ENCODE data around the gene DIAPH3.

Gene DIAPH3

GRCh38 chr13:59946944-59947343 lies 216.8 kb downstream of the DIAPH3 start:
- DNase-seq: no peak

DNA sequence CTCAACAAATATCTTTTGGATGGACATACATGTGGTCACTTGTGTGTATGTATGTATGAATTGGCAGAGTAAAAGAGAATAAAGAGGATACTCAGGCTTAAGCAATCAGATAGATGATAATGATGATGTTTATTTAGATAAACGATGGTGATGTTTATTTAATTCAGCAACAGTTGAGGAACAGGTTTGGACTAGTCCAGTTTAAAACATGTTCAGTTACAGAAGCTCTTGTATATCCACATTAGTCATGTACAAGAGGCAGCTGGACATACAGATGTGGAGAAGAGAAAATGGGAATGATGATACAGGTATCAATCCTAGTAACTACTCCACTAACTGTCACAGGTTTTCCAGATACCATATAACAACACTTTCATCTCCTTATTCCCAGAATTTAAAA lies 232.1 kb downstream of the DIAPH3 start:
- no peak for DNase-seq

- no peak for DNase-seq
These were observed 239.5 kb downstream of the DIAPH3 start for GRCh38 chr13:59924256-59924655.

GRCh38 chr13:59915252-59915651 lies 248.5 kb downstream of the DIAPH3 start:
- DNase-seq: no peak

GRCh38 chr13:59914556-59914955 lies 249.2 kb downstream of the DIAPH3 start:
- DNase-seq: no peak

DNA sequence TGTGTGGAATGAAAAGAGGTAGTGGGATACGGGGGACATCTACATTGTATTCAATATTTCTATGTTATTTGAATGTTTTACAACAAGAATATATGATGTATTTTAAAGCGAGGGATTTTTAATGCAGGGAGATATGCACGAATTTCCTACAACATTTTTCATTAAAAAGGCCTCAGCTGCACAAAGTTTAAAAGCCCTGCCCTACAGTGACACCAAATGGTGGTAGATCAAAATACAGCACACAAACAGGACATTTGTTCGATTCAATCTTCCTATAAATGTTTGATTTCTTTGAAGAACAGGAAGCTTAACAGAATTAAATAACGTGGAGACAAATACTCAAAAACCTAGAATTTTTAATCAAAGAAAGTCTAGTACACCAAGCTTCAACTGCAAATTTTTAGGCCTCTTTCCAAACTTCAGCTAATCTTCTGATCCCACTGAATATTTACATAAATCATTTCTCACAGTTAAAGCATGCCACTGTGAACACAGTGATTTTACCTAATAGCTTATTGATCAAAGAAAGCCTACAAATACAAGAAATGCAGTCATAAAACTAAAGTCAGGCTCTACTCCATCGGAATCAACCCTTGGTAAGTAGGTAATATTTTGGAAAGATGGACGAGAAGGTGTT lies 257.2 kb downstream of the DIAPH3 start:
- no peak for DNase-seq

DNA sequence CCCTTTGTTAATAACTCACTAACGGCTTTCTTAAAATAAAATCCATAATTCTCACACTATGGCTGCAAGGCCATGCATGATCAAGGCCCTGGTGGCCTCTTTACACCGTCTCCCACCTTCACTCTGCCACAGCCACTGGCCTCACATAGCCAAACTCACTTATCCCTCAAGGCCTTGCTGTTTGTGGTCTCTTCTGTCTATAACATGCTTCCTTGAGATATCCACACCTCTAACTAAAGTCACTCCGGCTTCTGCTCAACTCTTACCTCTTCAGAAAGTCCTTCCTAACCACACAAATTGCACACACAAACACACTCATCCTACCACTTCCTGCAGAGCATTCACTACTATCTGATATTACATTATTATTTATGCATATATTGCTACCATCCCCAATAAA lies 262.5 kb downstream of the DIAPH3 start:
- DNase-seq: no peak

DNA sequence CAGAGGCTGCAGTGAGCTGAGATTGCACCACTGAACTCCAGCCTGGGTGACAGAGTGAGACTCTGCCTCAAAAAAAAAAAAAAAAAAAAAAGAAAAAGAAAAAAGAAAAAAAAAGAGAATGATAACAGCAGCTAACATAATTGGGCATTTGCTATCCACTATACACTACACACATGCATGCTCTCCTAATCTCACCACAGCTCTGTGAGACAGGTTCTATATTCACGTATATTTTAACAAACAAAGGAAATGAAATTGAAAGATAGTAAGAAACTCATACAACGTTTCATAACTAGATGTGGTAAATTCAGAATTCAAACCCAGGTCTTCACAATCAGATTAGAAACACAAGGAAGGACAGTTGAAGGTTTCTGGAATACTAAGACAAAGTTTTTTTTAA lies 265.7 kb downstream of the DIAPH3 start:
- no peak for DNase-seq

GRCh38 chr13:59893266-59893665 lies 270.5 kb downstream of the DIAPH3 start:
- DNase-seq: no peak

DNA sequence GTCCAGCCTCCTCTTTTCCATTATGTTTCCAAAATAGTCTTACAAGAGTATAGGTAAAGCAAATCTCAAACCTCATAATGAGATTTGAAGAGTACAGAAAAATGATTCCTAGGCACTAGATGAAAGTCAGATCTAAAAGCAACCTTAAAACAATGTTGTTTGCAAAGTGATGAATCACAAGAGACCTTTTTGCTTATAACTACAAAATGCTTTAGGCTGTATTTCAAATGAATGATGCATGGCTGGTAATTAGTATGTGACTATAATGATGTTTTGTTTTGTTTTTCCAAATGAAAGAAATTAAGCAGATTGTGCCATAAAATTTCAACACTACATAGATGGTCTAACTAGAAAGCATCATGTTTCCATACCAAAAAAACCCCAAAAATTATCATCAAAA lies 272.7 kb downstream of the DIAPH3 start:
- DNase-seq: no peak

GRCh38 chr13:59890054-59890453 lies 273.7 kb downstream of the DIAPH3 start:
- DNase-seq: no peak

DNA sequence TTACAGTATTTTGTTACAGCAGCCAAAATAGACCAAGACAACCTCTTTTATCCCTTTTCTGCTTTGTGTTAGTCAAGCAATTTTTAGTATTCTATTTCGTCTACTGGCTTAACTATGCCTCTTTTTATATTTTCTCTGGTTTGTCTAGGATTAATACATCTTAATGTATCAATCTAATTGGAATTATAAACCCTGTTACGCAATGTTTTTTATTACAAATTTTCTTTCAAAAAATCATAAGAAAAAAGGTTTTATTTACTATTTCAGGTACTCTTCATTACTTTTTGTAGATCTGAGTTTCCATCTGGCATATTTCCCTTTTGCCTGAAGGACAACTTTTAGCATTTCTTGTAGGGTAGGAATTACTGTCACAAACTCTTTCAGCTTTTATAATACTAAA lies 275.3 kb downstream of the DIAPH3 start:
- DNase-seq: no peak

GRCh38 chr13:59885076-59885475 lies 278.7 kb downstream of the DIAPH3 start:
- DNase-seq: no peak

DNA sequence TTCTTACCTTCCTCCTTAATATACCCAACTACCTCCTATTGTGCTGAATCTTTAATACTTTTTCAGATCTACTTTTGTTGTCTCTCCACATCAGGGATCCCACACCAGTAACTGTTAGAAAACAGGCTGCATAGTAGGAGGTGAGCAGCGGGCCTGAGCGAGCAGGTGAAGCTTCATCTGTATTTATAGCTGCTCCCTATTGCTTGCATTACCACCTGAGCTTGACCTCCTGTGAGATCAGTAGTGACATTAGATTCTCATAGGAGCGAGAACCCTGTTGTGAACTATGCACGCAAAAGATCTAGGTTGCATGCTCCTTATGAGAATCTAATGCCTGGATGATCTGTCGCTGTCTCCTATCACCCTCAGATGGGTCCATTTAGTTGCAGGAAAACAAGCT lies 279.8 kb downstream of the DIAPH3 start:
- no peak for DNase-seq

GRCh38 chr13:59880468-59880867 lies 283.3 kb downstream of the DIAPH3 start:
- no peak for DNase-seq

GRCh38 chr13:59879281-59879680 lies 284.4 kb downstream of the DIAPH3 start:
- no peak for DNase-seq

DNA sequence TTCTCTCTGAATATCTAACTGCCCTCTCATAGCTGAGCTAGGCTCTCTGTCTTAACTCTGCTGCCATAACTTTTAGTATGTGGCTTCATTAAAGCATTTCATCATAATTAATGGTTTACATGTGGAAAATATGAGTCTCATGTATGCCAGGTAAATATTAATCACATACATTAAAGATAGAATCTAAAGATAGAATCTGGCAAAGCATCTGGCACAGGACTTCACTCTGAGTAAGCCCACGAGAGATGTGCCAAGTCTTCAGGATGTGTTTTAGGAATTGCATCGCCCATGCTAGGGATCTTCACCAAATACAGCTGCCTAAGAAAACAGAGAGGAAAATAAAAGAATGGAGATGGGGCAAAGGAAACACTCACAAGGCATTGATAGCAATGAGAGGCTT lies 285.8 kb downstream of the DIAPH3 start:
- DNase-seq: no peak

DNA sequence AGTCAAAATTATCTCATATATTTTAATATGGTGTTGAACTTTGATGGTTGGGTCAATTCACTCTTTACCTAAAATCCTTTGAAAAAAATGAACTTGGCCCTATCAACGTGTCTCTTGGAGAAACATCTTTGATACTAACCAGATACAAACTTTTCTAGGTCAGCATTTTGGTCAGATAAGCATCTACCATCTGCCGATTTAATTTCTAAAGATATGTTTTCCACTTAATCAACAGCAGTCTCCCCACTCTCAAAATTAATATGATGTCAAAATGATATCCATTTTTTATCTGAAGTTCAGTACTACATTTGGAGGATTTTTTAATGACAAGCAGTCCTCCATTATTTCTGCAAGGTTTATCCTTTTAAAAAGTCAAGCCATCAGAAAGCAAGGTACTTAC lies 288.8 kb downstream of the DIAPH3 start:
- DNase-seq: no peak

DNA sequence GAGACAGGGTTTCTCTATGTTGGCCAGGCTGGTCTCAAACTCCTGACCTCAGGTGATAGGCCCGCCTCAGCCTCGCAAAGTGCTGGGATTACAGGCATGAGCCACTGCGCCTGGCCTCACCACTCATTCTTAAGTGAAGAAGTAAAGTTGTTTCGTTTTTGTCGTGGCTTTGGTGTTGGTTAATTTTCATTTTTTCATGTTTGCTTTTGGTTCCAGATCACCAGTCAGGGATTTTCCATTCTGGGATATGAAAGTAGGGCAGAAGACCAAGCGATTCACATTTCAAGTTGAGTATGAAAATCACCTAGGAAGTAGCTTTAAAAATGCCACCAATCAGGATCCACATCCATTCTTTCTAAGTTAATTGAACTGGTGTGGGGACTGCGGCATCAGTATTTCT lies 289.9 kb downstream of the DIAPH3 start:
- no peak for DNase-seq

- DNase-seq: no peak
These were observed 290.4 kb downstream of the DIAPH3 start for GRCh38 chr13:59873309-59873708.

DNA sequence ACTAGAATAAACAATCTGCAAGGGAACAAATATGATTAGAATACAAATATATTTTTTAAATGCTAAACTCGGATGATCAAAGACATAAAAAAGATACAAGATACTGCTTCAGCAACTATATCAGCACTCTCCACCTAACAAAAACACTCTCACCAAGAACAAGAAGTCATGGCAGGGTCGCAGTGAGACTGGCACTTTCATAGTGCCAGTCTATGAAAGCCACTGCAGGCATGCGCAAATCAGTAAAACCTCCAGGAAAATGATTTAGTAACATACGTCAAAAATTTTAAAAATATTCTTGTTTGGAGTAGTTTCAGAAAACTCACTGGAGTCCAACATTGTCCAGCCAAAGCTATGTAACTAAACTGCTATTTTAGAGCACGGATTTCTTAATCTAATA lies 295.9 kb downstream of the DIAPH3 start:
- no peak for DNase-seq

GRCh38 chr13:59865398-59865797 lies 298.3 kb downstream of the DIAPH3 start:
- no peak for DNase-seq

GRCh38 chr13:59863621-59864020 lies 300.1 kb downstream of the DIAPH3 start:
- DNase-seq: no peak

GRCh38 chr13:59861676-59862075 lies 302.1 kb downstream of the DIAPH3 start:
- DNase-seq: no peak

- no peak for DNase-seq
These were observed 307.4 kb downstream of the DIAPH3 start for GRCh38 chr13:59856281-59856810.
